ENCODE results near the gene FASTK. TPM values are rescaled to one million over a fixed set of nuclear protein-coding genes. Genes with fewer than 3 reads are reported as not detected.

FASTK gene
- total and polyA plus RNA-seq, 2 of the 4 experiments (the other 2 are of a cell fraction): 53.8 to 115 TPM

- H3K4me3 ChIP-seq (ENCODE audit: insufficient read depth, low read depth, low read length): peak overlapping the region; percentile 52
- H2BK5ac ChIP-seq (ENCODE audit: low read depth, low read length, poor library complexity, severe bottlenecking): peak overlapping the region; percentile 94
- H3K4ac ChIP-seq (ENCODE audit: low read depth, low read length): peak overlapping the region; percentile 97
- peak overlapping the region; percentile 95 for H3K56ac ChIP-seq (ENCODE audit: extremely low read depth, insufficient read depth, low read length)
- H3K79me1 ChIP-seq (ENCODE audit: low read depth in 1 of 2, low read length in 2 of 2): peaks cover 20 to 60% of the 10 kb centered on the region in 2 experiments
- peak overlapping the region; percentile 94 to 100 for H4K8ac ChIP-seq (ENCODE audit: low read depth in 2 of 2, low read length in 2 of 2)
- peak overlapping the region; percentile 84 for H2BK120ac ChIP-seq (ENCODE audit: low read depth, low read length)
- no peaks in the 10 kb centered on the region; the same call in 1 of the 2 replicates for H3K36me3 ChIP-seq (ENCODE audit: control insufficient read depth, insufficient read depth, low read length)
- POLR2A ChIA-PET (ENCODE audit: unreplicated experiment): interaction anchor here (0.6 kb wide), 1 partner anchor 50 kb away, joined by 6 read pairs; no protein-coding TSS in a partner anchor
- peak overlapping the region; percentile 18 for H2BK20ac ChIP-seq (ENCODE audit: low read depth, low read length)
- DNase-seq (no peak), ATAC-seq (ENCODE audit: low read depth) (no peak)
- in situ Hi-C loops (cut with MboI; ENCODE audit: low sequenced_read_pairs): no loop called here
- dilution Hi-C loops (cut with HindIII; ENCODE audit: low sequenced_read_pairs, unreplicated experiment): no loop called here
- H3K27ac ChIP-seq (ENCODE audit: insufficient read depth, low read length): peak overlapping the region; percentile 91
- H2AK9ac ChIP-seq (replicated peaks; ENCODE audit: low read depth, low read length, poor library complexity): peak overlapping the region; percentile 95
- CTCF ChIA-PET: no interaction called here
- TF ChIP-seq RAD21 (IDR thresholded peaks at IDR 0.05; ENCODE audit: low read length) (no peak), SMC3 (IDR thresholded peaks at IDR 0.05; ENCODE audit: low read depth, low read length) (no peak), RFX5 (IDR thresholded peaks at IDR 0.05; ENCODE audit: low read depth, low read length) (no peak), MAFK (IDR thresholded peaks at IDR 0.05; ENCODE audit: low read depth, low read length) (no peak), CTCF (conservative IDR thresholded peaks at IDR 0.05; ENCODE audit: low read depth, low read length) (no peak), RCOR1 (IDR thresholded peaks at IDR 0.05; ENCODE audit: insufficient replicate concordance, low read length) (no peak), CEBPB (IDR thresholded peaks at IDR 0.05; ENCODE audit: low read depth, low read length) (no peak), MAZ (IDR thresholded peaks at IDR 0.05; ENCODE audit: borderline replicate concordance, low read depth, low read length) (no peak), ELK1 (IDR thresholded peaks at IDR 0.05; ENCODE audit: borderline replicate concordance, low read depth, low read length) (no peak), MXI1 (IDR thresholded peaks at IDR 0.05; ENCODE audit: borderline replicate concordance, low read depth, low read length) (no peak), BHLHE40 (IDR thresholded peaks at IDR 0.05; ENCODE audit: low read depth, low read length) (no peak)
- H3K23ac ChIP-seq (ENCODE audit: low read depth, low read length): peak overlapping the region; percentile 91
- peak overlapping the region; percentile 80 for H4K5ac ChIP-seq (ENCODE audit: low read depth, low read length)
- no peaks in the 10 kb centered on the region for H3K9me3 ChIP-seq (ENCODE audit: control insufficient read depth, insufficient read depth, low read length)
- H2AK5ac ChIP-seq (ENCODE audit: low read depth, low read length): peak overlapping the region; percentile 95
- H3K18ac ChIP-seq (ENCODE audit: low read depth, low read length): peak overlapping the region; percentile 80
- peak overlapping the region; percentile 69; the same call in 2 of the 3 replicates for H2BK15ac ChIP-seq (ENCODE audit: low read depth, low read length)
- H4K91ac ChIP-seq (ENCODE audit: insufficient read depth, low read depth, low read length): peak overlapping the region; percentile 98
- H3K14ac ChIP-seq (replicated peaks; ENCODE audit: low read depth, low read length): peak overlapping the region; percentile 97
- peaks cover 43% of the 10 kb centered on the region for H3K4me1 ChIP-seq (ENCODE audit: control insufficient read depth, insufficient read depth, low read length)
- peak overlapping the region; percentile 95 for H2AFZ ChIP-seq (replicated peaks; ENCODE audit: low read length, poor library complexity)
- H4K20me1 ChIP-seq (ENCODE audit: insufficient read depth, low read length): peaks cover 25% of the 10 kb centered on the region
- peak overlapping the region; percentile 80 for H3K4me2 ChIP-seq (ENCODE audit: low read depth, low read length)
- BruUV-seq (replicated peaks): no TSS peak
- peaks cover 12% of the 10 kb centered on the region; the same call in 1 of the 2 replicates for H3K9me1 ChIP-seq (ENCODE audit: insufficient read depth, low read length)
- intact Hi-C loops (cut with micrococcal nuclease): loop anchor here (1.0 to 2.0 kb wide), 2 partner anchors 9 to 22 kb away; partner anchors contain the start of gene FASTK
- 50% methylated on average over 1 of the region's 18 CpGs; no CpG with 5 or more reads in 1 of the 2 experiments for whole genome bisulfite sequencing, 2 experiments (ENCODE audit: extremely low coverage in 2 of 2, insufficient read length in 1 of 2)
- H3K27me3 ChIP-seq (ENCODE audit: control insufficient read depth, insufficient read depth, low read length): no peaks in the 10 kb centered on the region
- peak overlapping the region; percentile 82 for H3K9ac ChIP-seq (ENCODE audit: low read depth, low read length)
Observed at GRCh38 chr7:151058781-151059366, 21.7 kb downstream of the FASTK start.
